HG02840 (cell line): ENCODE results near the gene SLC7A10.
"Not testable (repeated sequence)": the region's sequence is repeated elsewhere in the genome, so short reads cannot be mapped to it uniquely, and the experiment has no call there.

Experiments
- ATAC-seq: cut with Tn5 transposase; IDR thresholded peaks from one replicate; pipeline ENCODE4 v1.9.1; 2021; ENCODE audit warnings: mild to moderate bottlenecking, moderate library complexity, moderate number of reproducible peaks; ENCODE audit not compliant: unreplicated experiment, low FRiP score

SLC7A10 gene

DNA sequence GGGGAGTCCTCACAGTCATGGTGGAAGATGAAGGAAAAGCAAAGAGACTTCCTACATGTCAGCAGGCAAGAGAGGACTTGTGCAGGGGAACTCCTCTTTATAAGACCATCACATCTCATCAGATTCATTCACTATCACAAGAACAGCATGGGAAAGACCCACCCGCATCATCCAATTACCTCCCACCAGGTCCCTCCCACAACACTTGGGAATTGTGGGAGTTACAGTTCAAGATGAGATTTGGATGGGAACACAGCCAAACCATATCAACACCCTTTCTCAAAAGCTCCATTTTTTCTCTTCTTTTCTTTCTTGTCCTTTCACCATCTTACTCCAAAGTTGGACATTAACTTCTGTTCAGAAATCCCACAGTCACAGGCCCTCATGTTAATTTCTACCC, 36.2 kb downstream of the SLC7A10 start:
- ATAC-seq = no peak

- no peak for ATAC-seq
Measured at GRCh38 chr19:33187183-33187540, 38.5 kb downstream of the SLC7A10 start.

- no peak for ATAC-seq
Measured at GRCh38 chr19:33186431-33187182, 39.0 kb downstream of the SLC7A10 start.

DNA sequence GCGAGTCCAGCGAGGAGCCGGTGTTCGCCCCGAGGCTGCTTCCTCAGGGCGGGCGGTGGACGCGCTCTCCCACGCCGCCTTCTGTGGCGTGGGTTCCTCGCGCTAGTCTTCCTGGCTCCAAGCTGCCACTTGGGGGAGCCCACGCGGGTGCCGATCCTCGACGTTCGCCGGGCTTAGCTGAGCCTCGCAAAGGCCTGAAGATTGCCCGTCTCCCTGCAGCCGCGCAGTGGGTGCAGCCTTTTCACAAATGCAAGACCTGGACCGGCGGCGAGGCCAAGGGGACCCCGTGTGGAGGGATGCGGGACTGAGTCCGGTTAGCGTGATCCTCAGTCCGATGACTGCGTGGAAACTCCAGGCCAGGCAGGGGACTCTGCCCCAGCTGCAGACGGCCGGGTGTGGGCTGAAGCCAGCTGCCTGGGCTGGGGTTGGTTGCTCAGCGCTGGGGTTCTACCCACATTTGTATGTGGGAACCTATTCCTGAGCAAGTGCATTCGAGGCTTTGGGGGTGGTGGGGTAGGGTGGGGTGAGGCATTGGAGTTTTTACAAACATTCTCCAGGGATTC, 48.2 kb downstream of the SLC7A10 start:
- no peak for ATAC-seq

- ATAC-seq = peak; percentile 85
Measured at GRCh38 chr19:33176670-33177416, 48.8 kb downstream of the SLC7A10 start.

GRCh38 chr19:33175886-33176669, 49.6 kb downstream of the SLC7A10 start:
- no peak for ATAC-seq

- no peak for ATAC-seq
Measured at GRCh38 chr19:33175156-33175782, 50.4 kb downstream of the SLC7A10 start.

DNA sequence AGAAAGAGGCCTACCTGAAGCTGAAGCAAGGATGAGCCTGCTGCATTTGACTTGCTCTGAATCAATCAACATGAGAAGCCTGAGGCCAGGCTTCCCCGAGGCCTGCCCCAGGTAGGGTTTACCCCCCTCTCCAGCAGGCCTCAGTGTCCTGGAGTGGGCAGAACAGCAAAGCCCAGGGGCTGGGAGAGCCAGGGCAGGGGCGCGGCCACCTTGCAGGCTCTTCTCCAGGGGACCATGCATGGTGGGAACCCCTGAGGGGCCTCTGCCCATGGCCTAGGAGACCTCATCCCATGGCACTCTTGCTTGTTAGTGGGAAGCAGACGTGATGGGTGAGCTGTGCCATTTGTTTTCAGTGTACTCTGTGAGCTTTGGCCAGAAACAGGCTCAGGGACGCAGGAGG, 51.5 kb downstream of the SLC7A10 start:
- no peak for ATAC-seq

- no peak for ATAC-seq
Measured at GRCh38 chr19:33171916-33172359, 53.7 kb downstream of the SLC7A10 start.

GRCh38 chr19:33171222-33171795, 54.3 kb downstream of the SLC7A10 start:
- no peak for ATAC-seq

- no peak for ATAC-seq
Measured at GRCh38 chr19:33168528-33168927, 57.1 kb downstream of the SLC7A10 start.

- ATAC-seq = no peak
Measured at GRCh38 chr19:33167438-33167837, 58.2 kb downstream of the SLC7A10 start.

DNA sequence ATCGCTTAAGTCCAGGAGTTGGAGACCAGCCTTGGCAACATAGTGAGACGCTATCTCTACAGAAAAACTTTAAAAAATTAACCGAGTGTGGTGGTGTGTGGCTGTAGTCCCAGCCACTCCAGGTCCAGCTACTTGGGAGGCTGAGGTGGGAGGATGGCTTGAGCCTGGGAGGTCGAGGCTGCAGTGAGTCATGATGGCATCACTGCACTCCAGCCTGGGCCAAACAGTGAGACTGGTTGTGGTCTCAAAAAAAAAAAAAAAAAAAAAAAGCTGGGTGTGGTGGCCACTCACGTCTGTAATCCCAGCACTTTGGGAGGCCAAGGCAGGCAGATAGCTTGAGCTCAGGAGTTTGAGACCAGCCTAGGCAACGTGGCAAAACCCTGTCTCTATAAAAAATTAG, 59.6 kb downstream of the SLC7A10 start:
- not testable (repeated sequence) for ATAC-seq

DNA sequence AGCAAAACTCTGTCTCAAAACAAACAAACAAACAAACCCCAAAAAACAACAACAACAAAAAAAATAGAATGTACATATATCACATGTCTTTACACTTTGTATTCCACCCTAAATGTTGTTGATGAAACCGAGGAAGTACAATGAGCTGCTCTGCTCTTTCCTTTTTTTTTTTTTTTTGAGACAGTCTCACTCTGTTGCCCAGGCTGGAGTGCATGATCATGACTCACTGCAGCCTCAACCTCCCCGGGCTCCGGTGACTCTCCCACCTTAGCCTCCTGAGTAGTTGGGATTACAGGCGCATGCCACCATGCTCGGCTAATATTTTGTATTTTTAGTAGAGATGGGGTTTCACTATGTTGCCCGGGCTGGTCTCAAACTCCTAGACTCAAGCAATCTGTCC, 62.2 kb downstream of the SLC7A10 start:
- no peak for ATAC-seq

DNA sequence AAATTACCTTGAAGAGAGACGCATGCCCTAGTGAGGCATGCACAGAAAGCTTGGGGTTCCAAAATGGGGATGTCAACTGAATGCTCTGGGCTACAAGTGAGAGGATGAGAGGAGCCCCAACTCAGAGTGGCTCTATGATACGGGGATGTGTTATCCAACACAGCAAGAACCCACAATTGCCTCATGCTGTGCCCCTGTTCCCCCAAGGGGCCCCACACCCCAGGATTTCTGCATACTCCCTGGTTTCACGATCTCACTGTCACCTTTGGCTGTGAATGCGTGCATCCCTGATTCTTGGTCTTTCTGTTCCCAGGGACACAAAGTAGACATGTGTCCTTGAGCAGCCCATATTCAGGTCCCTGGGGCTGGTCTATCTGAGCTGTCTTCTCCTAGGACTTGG, 64.4 kb downstream of the SLC7A10 start:
- ATAC-seq = no peak

DNA sequence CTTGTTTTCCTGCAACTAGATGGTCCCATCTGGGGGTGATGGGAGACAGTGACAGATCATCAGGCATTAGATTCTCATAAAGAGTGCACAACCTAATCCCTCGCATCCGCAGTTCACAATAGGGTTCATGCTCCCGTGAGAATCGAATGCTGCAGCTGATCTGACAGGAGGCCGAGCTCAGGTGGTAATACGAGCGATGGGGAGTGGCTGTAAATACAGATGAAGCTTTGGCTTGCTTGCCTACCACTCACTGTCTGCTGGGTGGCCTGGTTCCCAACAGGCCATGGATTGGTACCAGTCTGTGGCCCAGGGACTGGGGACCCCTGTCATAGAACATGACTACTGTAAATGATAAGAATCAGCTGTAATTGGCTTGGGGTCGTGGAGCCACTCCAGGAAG, 65.8 kb downstream of the SLC7A10 start:
- no peak for ATAC-seq

GRCh38 chr19:33159149-33159548, 66.5 kb downstream of the SLC7A10 start:
- no peak for ATAC-seq
